H9 (cell line): ENCODE measurements around the gene CCL19. TPM values are rescaled to one million over a fixed set of nuclear protein-coding genes. Genes with fewer than 3 reads are reported as not detected.

ENCODE experiments used
- DNase-seq: peaks from one replicate; pipeline ENCODE4 v3.0.0-alpha.2; 2017
- H2AFZ ChIP-seq: one replicate; pipeline ENCODE4 v1.6.1; 2013; ENCODE audit warnings: mild to moderate bottlenecking, low read length, control low read depth, moderate library complexity
- H2AK5ac ChIP-seq: 2 replicates; pipeline ENCODE4 v1.6.1; 2013; ENCODE audit warnings: low read length, control low read depth, mixed read lengths; ENCODE audit not compliant: insufficient read length
- H2BK120ac ChIP-seq: one replicate; pipeline ENCODE4 v1.6.1; 2013; ENCODE audit warnings: low read depth, mild to moderate bottlenecking, low read length, control low read depth, inconsistent platforms; ENCODE audit not compliant: poor library complexity, severe bottlenecking
- H2BK12ac ChIP-seq: 2 replicates; pipeline ENCODE4 v1.6.1; 2013; ENCODE audit warnings: low read length, control low read depth, mixed read lengths, low read depth; ENCODE audit not compliant: insufficient read length
- H2BK15ac ChIP-seq: 2 replicates; pipeline ENCODE4 v1.6.1; 2013; ENCODE audit warnings: low read depth, low read length, control low read depth
- H2BK20ac ChIP-seq: one replicate; pipeline ENCODE4 v1.6.1; 2013; ENCODE audit warnings: low read depth, mild to moderate bottlenecking, low read length, control low read depth, inconsistent platforms; ENCODE audit not compliant: poor library complexity, severe bottlenecking
- H2BK5ac ChIP-seq: 2 replicates; pipeline ENCODE4 v1.6.1; 2013; ENCODE audit warnings: low read length, control low read depth, mixed read lengths; ENCODE audit not compliant: insufficient read length
- H3K14ac ChIP-seq: 2 replicates; pipeline ENCODE4 v1.6.1; 2013; ENCODE audit warnings: low read length, control low read depth; ENCODE audit not compliant: insufficient read depth
- H3K18ac ChIP-seq: 2 replicates; pipeline ENCODE4 v1.6.1; 2013; ENCODE audit warnings: low read depth, mild to moderate bottlenecking, mixed read lengths, low read length, control low read depth; ENCODE audit not compliant: insufficient read length
- H3K23ac ChIP-seq: 2 replicates; pipeline ENCODE4 v1.6.1; 2013; ENCODE audit warnings: low read length, control low read depth, mixed read lengths, low read depth; ENCODE audit not compliant: insufficient read length
- H3K23me2 ChIP-seq: 2 replicates; pipeline ENCODE4 v1.6.1; 2013; ENCODE audit warnings: low read depth, mild to moderate bottlenecking, mixed read lengths, low read length, control low read depth; ENCODE audit not compliant: insufficient read length, poor library complexity, severe bottlenecking
- H3K27ac ChIP-seq: 2 replicates; pipeline ENCODE4 v1.5.1; 2013; ENCODE audit warnings: low read length, control low read depth, mixed read lengths, low read depth; ENCODE audit not compliant: insufficient read length
- H3K27me3 ChIP-seq: 2 replicates; pipeline ENCODE4 v1.6.1; 2013; ENCODE audit warnings: low read length, control low read depth, inconsistent platforms; ENCODE audit not compliant: insufficient read depth
- H3K4ac ChIP-seq: 2 replicates; pipeline ENCODE4 v1.6.1; 2013; ENCODE audit warnings: low read depth, mild to moderate bottlenecking, control low read depth, inconsistent platforms, low read length, moderate library complexity
- H3K4me1 ChIP-seq: 2 replicates; pipeline ENCODE4 v1.6.1; 2013; ENCODE audit warnings: low read length, control low read depth, inconsistent platforms; ENCODE audit not compliant: insufficient read depth
- H3K4me2 ChIP-seq: 2 replicates; pipeline ENCODE4 v1.6.1; 2013; ENCODE audit warnings: low read length, control low read depth, mixed read lengths; ENCODE audit not compliant: insufficient read length, insufficient read depth
- H3K56ac ChIP-seq: 2 replicates; pipeline ENCODE4 v1.6.1; 2013; ENCODE audit warnings: low read depth, mild to moderate bottlenecking, mixed read lengths, low read length, control low read depth; ENCODE audit not compliant: insufficient read length
- H3K79me1 ChIP-seq: 2 replicates; pipeline ENCODE4 v1.6.1; 2013; ENCODE audit warnings: low read depth, mild to moderate bottlenecking, moderate library complexity, low read length, control low read depth, inconsistent platforms; ENCODE audit not compliant: insufficient read depth, poor library complexity, severe bottlenecking
- H3K79me2 ChIP-seq: 2 replicates; pipeline ENCODE4 v1.6.1; 2013; ENCODE audit warnings: low read length, control low read depth, inconsistent platforms; ENCODE audit not compliant: insufficient read depth
- H3K9ac ChIP-seq: 2 replicates; pipeline ENCODE4 v1.6.1; 2013; ENCODE audit warnings: low read length, control low read depth, mixed read lengths; ENCODE audit not compliant: insufficient read length; ENCODE audit errors: extremely low read depth
- H3K9me3 ChIP-seq: one replicate; pipeline ENCODE4 v1.6.1; 2013; ENCODE audit warnings: low read depth, low read length, inconsistent platforms; ENCODE audit not compliant: control insufficient read depth
- H3T11ph ChIP-seq: one replicate; pipeline ENCODE4 v1.6.1; 2013; ENCODE audit warnings: mild to moderate bottlenecking, low read length, control low read depth, inconsistent platforms
- H4K20me1 ChIP-seq: one replicate; pipeline ENCODE4 v1.6.1; 2013; ENCODE audit not compliant: control insufficient read depth, insufficient read length, insufficient read depth
- H4K5ac ChIP-seq: 2 replicates; pipeline ENCODE4 v1.6.1; 2013; ENCODE audit warnings: low read depth, mild to moderate bottlenecking, mixed read lengths, low read length, control low read depth; ENCODE audit not compliant: insufficient read length
- H4K8ac ChIP-seq: replicated peaks from 2 replicates; pipeline ENCODE4 v1.6.1; 2013; ENCODE audit warnings: low read length, control low read depth, mixed read lengths, low read depth; ENCODE audit not compliant: insufficient read length
- H4K91ac ChIP-seq: 2 replicates; pipeline ENCODE4 v1.6.1; 2013; ENCODE audit warnings: low read depth, mild to moderate bottlenecking, moderate library complexity, mixed read lengths, low read length, control low read depth; ENCODE audit not compliant: insufficient read length
- H3K27ac Mint-ChIP-seq, 3 experiments: 2 replicates in 2 of 3; 3 replicates in 1 of 3; pipeline ENCODE4 v1.8.0; 2020 to 2021; ENCODE audit warnings: mixed read lengths in 3 of 3, mild to moderate bottlenecking in 1 of 3, moderate library complexity in 1 of 3
- H3K27me3 Mint-ChIP-seq: 2 replicates; pipeline ENCODE4 v1.8.0; 2021; ENCODE audit warnings: low read depth, mild to moderate bottlenecking, moderate library complexity, mixed read lengths
- H3K36me3 Mint-ChIP-seq, 3 experiments: 2 replicates in 2 of 3; 3 replicates in 1 of 3; pipeline ENCODE4 v1.8.0; 2020 to 2021; ENCODE audit warnings: low read depth in 3 of 3, mixed read lengths in 3 of 3; ENCODE audit not compliant: insufficient read depth in 1 of 3
- H3K4me1 Mint-ChIP-seq, 2 experiments: 2 replicates each; pipeline ENCODE4 v1.8.0; 2020; ENCODE audit warnings: mixed read lengths in 2 of 2
- H3K4me3 Mint-ChIP-seq, 2 experiments: 2 replicates in 1 of 2; 3 replicates in 1 of 2; pipeline ENCODE4 v1.8.0; 2020 to 2021; ENCODE audit warnings: mild to moderate bottlenecking in 2 of 2, mixed read lengths in 2 of 2, moderate library complexity in 1 of 2
- H3K9me3 Mint-ChIP-seq, 2 experiments: 2 replicates in 1 of 2; 3 replicates in 1 of 2; pipeline ENCODE4 v1.8.0; 2020; ENCODE audit warnings: mild to moderate bottlenecking in 2 of 2, mixed read lengths in 2 of 2, moderate library complexity in 1 of 2
- CTCF ChIP-seq: fragments of 200-600 bp; sonication (generic); conservative IDR thresholded peaks from 3 replicates; pipeline ENCODE4 v1.8.0; 2021; ENCODE audit warnings: antibody characterized with exemption, mild to moderate bottlenecking
- WGBS: extraction: QIAGEN DNeasy Blood & Tissue Kit; methylation state at CpG from one replicate; pipeline ENCODE4 v1.1.7; 2013; ENCODE audit warnings: missing lambda C conversion rate, low lambda C conversion rate, mixed read lengths; ENCODE audit not compliant: insufficient read length; ENCODE audit errors: extremely low coverage; 5-methylcytosine and 5-hydroxymethylcytosine counted together
- total RNA-seq: library from RNA; stranded (reverse); gene quantifications from 2 replicates; pipeline ENCODE4 v1.2.1, GENCODE V29; 2021

The CCL19 gene
- total RNA-seq, 1 experiment from 2014 or later, result not detected

- H3K36me3 Mint-ChIP-seq, result no peaks in the 10 kb centered on the region
- no peak overlapping the region for H3K9ac ChIP-seq
- H4K91ac ChIP-seq, result no peak overlapping the region
- H3K4me3 Mint-ChIP-seq, result no peak overlapping the region
- H3K79me2 ChIP-seq, result no peaks in the 10 kb centered on the region
- no peaks in the 10 kb centered on the region for H3K79me1 ChIP-seq
- no peak overlapping the region for H2AK5ac ChIP-seq
- H2BK20ac ChIP-seq, result no peak overlapping the region
- peaks cover 13 to 17% of the 10 kb centered on the region in 2 experiments for H3K4me1 Mint-ChIP-seq
- H4K5ac ChIP-seq, result no peak overlapping the region
- H3K27me3 ChIP-seq, result no peaks in the 10 kb centered on the region
- DNase-seq, result no peak
- H3K27me3 Mint-ChIP-seq, result no peaks in the 10 kb centered on the region; the same call in none of the 2 replicates
- H3K18ac ChIP-seq, result no peak overlapping the region
- no peaks in the 10 kb centered on the region for H3K9me3 ChIP-seq
- no peak overlapping the region for H3K27ac ChIP-seq
- TF ChIP-seq CTCF, result no peak
- H3K23me2 ChIP-seq, result no peaks in the 10 kb centered on the region
- peaks cover 8% of the 10 kb centered on the region; the same call in 1 of the 2 replicates for H3K4me1 ChIP-seq
- H3K14ac ChIP-seq, result no peak overlapping the region
- no CpG with 5 or more reads among the region's 1 CpG for WGBS
- no peak overlapping the region for H2AFZ ChIP-seq
- H3K23ac ChIP-seq, result no peak overlapping the region
- H2BK120ac ChIP-seq, result no peak overlapping the region
- H2BK5ac ChIP-seq, result no peak overlapping the region
- H3K56ac ChIP-seq, result no peak overlapping the region
- H4K8ac ChIP-seq, result no peak overlapping the region
- H3K9me3 Mint-ChIP-seq, result no peaks in the 10 kb centered on the region
- no peak overlapping the region for H2BK15ac ChIP-seq
- no peak overlapping the region for H3K27ac Mint-ChIP-seq
- H4K20me1 ChIP-seq, result no peaks in the 10 kb centered on the region
- no peak overlapping the region for H3T11ph ChIP-seq
- H2BK12ac ChIP-seq, result no peak overlapping the region
- no peak overlapping the region for H3K4me2 ChIP-seq
- no peak overlapping the region for H3K4ac ChIP-seq
Observed at GRCh38 chr9:34686732-34687131, 4.3 kb downstream of the CCL19 start.
